Brain pericyte (primary cell): ENCODE measurements around the gene EIF2B5.
"Not testable (repeated sequence)": the region's sequence is repeated elsewhere in the genome, so short reads cannot be mapped to it uniquely, and the experiment has no call there.

Experiments
- DNase-seq: peaks from one replicate; pipeline ENCODE4 v3.0.0-alpha.2; 2012; ENCODE audit warnings: low read depth, low spot score

Gene EIF2B5

DNA sequence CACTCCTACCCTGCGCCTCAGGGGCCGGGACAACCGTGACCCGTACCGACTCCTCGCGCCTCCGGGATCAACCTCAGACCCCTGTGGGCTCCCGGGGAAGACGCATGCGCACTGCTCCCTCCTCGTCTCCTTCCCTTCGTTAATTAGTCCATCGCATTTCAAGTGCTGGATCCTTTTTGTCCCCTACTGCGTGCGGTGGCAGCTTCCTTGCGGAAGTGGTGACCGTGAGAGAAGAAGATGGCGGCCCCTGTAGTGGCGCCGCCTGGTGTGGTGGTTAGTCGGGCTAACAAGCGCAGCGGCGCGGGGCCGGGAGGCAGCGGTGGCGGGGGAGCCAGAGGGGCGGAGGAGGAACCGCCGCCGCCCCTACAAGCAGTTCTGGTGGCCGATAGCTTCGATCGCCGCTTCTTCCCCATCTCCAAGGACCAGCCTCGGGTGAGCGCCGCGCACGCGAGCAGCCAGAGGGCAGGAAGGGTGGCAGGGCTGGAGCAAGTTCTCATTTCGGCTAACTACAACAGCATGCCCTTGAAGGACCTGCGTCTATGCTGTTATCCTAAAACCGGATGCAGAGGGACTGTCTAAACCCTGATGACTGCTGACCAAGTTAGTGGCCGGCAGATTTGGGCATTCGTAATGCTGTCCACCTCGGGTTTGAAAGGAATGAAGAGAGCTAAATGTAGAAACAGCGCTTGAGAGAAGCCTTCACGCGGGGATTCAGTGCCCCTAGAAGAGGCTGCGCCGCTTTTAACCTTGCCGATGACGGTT is at the start of gene EIF2B5:
Gene EIF2B5 (plus strand): TSS at position 210 of the 762 bp plus-strand sequence. CDS start 28 bp downstream, at position 238.
- peak; percentile 58 for DNase-seq

GRCh38 chr3:184085389-184085852 is 49.7 kb upstream of the EIF2B5 start:
- no peak for DNase-seq

GRCh38 chr3:184092199-184092598 is 43.0 kb upstream of the EIF2B5 start:
- DNase-seq: no peak

DNA sequence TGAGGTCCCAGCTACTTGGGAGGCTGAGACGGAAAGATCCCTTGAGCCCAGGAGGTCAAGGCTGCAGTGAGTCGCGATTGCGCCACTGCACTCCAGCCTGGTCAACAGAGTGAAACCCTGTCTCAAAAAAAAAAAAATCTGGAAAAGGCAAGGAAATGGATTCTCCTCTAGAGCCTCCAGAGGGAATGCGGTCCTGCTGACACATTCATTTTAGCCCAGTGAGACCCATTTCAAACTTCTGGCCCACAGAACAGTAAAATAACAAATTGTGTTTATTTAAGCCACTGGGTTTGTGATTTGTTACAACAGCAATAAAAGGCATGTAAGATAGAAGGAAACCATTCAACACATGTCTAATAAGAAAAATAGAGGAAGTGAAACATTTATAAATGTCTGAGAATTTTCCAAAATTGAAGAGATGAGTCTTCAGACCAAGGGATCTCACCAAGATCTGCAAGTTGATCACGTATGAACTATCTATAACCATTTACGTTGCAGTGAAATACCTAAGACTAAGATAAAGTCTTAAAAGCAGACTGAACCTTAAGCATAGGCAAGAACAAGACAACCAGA is 38.3 kb upstream of the EIF2B5 start, which contains the start of gene HTR3E:
Gene HTR3E (plus strand): TSS at position 254 of the 573 bp plus-strand sequence. CDS start 466 bp downstream, outside the sequence.
- DNase-seq: no peak

GRCh38 chr3:184097556-184097955 is 37.6 kb upstream of the EIF2B5 start:
- DNase-seq: no peak

DNA sequence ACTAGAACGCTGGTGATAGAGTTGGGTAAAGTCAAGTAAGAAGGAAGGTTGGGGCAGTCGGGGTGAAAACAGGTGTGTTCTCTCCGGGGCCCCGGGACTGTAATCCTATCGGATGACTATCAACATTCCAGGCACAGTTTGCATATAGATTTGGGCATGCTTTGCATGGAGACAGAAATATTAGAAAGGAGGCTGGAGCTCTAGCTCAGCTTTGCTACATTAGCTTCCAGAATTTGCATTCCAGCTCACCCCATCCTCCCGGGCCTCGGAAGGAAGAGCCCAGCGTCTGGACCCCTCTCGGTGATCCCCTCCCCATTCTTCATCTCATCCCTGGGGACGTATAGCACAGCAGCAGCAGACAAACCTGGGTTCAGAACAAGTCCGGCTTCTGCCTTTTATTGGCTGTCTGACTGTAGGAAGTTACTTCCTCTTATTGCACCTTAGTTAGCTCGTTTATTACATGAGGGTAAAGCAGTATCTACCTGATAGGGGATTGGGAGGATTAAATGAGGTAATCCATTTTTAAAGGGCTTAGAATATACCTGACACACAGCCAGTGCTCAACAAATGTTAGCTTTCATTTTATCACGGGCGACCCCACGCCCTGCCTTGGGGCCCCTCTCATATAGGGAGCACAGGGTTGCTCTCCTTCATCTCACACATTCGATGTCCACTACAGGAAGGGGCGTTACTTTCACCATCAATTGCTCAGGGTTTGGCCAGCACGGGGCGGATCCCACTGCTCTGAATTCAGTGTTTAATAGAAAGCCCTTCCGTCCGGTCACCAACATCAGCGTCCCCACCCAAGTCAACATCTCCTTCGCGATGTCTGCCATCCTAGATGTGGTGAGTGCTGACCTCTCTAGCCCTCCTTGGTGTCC is 35.1 kb upstream of the EIF2B5 start:
- DNase-seq: no peak

- DNase-seq: no peak
Observed at GRCh38 chr3:184110316-184110725, 24.8 kb upstream of the EIF2B5 start.

DNA sequence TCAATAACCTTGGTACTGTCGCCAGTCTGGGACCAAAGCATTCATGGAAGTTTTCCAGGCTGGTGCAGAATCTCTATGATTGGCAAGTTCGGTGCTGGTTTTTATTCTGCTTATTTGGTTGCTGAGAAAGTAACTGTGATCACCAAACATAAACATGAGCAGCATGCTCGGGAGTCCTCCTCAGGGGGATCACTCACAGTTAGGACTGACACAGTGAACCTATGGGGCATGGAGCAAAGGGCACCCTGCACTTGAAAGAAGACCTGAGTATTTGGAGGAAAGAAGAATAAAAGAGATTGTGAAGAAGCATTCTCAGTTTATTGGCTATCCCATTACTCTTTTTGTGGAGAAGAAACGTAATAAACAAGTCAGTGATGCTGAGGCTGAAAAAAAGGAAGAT is 19.1 kb upstream of the EIF2B5 start:
- DNase-seq: no peak

DNA sequence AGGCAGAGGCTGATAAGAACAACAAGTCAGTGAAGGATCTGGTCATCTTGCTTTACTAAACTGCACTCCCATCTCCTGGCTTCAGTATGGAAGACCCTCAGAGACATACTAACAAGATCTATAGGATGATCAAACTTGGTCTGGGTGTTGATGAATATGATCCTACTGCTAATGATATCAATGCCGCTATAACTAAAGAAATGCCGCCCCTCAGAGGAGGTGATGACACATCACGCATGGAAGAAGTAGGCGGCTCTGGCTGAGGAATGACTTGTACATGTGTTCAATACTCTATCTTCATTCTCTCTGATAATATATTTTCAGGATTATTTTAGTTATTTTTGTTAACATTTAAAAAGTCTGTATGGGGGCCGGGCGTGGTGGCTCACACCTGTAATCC is 17.5 kb upstream of the EIF2B5 start:
- DNase-seq: no peak

DNA sequence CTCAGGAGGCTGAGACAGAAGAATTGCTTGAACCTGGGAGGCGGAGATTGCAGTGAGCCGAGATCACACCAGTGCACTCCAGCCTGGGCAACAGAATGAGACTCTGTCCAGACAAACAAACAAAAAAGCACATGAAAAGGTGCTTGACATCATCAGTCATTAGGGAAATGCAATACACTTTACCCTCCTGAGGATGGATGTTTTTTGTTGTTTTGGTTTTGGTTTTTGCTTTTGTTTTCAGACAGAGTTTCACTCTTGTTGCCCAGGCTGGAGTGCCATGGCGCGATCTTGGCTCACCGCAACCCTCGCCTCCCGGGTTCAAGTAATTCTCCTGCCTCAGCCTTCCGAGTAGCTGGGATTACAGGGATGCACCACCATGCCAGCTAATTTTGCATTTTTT is 14.1 kb upstream of the EIF2B5 start:
- DNase-seq: not testable (repeated sequence)

DNA sequence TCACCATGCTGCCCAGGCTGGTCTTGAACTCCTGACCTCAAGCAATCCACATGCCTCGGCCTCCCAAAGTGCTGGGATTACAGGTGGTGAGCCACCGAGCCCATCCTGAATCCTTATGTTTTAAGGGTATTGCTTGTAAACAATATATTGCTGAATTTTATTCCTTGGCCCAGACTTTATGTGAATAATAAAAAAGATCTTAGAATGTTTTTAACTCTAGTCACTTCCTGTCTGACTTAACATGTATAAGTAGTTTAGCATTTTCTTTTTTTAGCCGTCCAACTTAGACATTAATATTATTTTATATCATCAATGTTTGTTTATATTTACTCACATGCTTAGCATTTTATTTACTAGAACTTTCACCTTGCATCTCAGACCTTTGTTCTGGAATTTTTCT is 9.2 kb upstream of the EIF2B5 start:
- no peak for DNase-seq

GRCh38 chr3:184129012-184129411 is 6.1 kb upstream of the EIF2B5 start:
- no peak for DNase-seq

DNA sequence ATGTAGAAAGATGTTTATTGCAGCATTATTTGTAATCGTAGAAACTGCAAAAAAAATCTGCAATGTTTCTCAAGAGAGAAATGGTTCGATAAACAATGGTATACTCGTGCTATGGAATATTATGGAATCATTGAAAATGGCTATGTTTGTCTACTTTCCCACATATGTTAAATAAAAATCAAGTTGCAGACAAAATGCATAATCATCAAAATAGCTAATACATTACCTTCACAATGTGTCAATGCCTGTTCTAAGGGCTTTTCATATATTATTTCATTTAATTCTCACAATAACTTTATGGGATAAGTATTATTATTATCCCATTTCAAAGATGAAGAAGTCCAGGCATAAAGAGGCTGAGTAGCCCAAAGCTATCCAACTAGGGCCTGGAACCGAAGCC is 2.2 kb upstream of the EIF2B5 start:
- no peak for DNase-seq

DNA sequence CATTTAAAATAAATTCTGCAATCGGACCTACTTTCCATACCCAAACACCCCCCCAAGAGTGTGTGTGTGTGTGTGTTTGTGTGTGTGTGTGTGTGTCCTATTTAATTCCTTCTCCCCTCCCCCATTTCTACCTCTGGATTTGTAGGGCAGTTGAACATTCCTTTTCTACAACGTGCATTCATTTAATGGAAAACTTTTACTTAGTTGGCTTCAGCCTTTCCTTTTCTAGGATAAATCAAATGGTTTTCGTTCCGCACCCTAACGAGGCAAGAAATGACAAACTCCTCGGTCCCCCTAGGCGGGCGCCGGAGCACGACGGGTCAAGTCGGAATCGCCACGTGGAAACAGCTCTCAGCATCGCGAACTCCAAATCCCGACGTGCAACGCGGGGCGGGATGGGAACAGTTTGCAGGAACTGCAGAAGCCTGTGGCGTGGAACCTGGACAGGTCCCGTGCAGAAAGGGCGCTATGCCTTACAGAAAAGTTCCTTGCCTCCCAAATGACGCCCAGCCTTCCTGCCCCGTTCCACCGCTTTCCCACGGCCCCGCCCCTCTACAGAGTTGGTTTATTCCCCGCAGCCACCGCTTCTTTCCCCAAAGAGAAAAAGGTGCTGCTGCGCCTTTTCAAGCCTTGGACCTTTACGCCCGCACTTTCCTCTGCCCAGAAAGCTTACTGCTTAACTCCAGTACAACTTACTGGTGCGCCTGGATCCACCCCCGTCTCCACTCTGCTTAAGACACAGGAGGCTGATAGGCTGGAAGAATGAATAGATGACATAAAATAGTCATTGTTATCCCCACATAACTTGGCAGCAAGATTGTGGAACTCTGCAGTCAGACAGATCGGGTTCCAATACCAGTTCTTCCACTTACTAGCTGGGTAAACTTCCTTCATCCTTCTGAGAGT is 1.1 kb upstream of the EIF2B5 start:
- no peak for DNase-seq

GRCh38 chr3:184134746-184135148 is 411 bp upstream of the EIF2B5 start:
- no peak for DNase-seq

DNA sequence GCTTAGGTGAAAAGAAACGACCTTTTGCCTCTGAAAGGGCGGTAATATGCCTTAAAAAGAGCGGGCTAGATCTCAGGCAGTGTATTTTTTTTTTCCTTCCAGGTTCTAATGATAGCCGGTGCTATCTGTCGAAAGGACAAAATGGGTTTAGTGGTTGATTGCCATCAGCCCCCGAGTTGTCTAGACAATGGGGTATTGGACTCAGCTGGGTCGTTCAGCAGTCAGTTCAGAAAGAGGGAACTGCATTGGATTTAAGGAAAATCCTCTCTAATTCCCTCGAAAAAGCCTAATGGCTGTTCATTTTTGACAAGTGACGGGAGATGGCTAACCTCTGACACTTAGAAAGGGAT is 728 bp downstream of the EIF2B5 start:
- no peak for DNase-seq

- DNase-seq: no peak
Observed at GRCh38 chr3:184140436-184140835, 5.3 kb downstream of the EIF2B5 start.

DNA sequence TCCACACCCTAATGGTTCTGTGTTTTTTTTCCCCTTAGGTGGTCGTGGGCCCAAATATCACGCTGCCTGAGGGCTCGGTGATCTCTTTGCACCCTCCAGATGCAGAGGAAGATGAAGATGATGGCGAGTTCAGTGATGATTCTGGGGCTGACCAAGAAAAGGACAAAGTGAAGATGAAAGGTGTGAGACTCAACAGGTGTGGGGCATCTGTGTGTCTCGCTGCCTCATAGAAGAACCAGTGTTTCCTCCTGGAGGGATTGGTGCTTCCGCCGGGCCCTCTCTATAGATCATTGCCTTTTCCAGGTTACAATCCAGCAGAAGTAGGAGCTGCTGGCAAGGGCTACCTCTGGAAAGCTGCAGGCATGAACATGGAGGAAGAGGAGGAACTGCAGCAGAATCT is 7.0 kb downstream of the EIF2B5 start:
- no peak for DNase-seq

GRCh38 chr3:184143327-184143726 is 8.2 kb downstream of the EIF2B5 start:
- no peak for DNase-seq

DNA sequence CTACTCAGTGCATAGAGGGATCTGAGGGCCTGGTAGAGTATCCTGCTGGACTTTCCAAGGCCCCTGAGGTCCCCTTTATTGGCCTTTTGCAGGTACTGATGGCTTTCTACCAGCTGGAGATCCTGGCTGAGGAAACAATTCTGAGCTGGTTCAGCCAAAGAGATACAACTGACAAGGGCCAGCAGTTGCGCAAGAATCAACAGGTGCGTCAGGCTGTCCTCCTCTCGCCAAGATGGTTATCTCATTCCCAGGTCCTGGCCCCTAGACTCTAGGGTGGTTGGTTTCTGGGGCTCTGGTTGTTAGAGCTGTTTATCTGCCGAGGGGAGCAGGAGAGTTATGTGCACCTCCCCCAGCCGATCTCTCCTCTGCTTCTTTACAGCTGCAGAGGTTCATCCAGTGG is 9.3 kb downstream of the EIF2B5 start:
- no peak for DNase-seq

DNA sequence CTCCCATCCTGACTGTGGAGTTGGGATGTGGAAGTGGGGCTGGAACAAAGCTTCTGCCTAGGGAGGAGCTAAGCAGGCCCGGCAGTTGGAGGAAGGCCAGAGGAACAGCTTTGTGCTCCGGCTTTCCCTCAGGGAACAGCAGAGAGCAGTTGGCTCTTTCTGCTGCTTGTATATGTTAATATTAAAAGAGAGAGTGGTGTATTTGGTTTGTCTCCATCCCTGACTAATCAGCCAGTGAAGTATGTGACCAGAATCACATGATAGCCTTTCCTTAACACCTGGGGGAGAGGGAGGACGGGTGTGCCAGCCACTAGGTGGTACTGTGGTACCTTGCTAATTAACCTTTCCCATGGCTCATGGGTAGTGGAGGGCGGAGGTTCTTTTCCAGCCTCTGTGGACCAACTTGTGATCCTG is 10.0 kb downstream of the EIF2B5 start:
- DNase-seq: no peak
